CD4-positive, CD25-positive, alpha-beta regulatory T cell (primary cell): ENCODE results near the gene A4GALT. TPM values are rescaled to one million over a fixed set of nuclear protein-coding genes. Genes with fewer than 3 reads are reported as not detected.

Experiments
- ATAC-seq, 2 donors: fragments of 150-1000 bp; cut with Tn5 transposase; one replicate each; pipeline ENCODE4 v1.10.0; 2021; ENCODE audit warnings: low read depth in 2 of 2, moderate number of reproducible peaks in 2 of 2, moderate library complexity in 1 of 2
- DNase-seq, 3 donors: peaks; one replicate each; pipeline versions ENCODE4 v3.0.0 to v3.0.0-alpha.2; 2012 to 2022; ENCODE audit warnings: mixed read lengths in 1 of 3
- H3K27ac ChIP-seq: one replicate; pipeline ENCODE4 v1.7.0; 2013; ENCODE audit warnings: mild to moderate bottlenecking, low read length; ENCODE audit not compliant: insufficient read depth, poor library complexity, severe bottlenecking
- H3K27me3 ChIP-seq: one replicate; pipeline ENCODE4 v1.7.0; 2013; ENCODE audit warnings: low read length; ENCODE audit not compliant: control insufficient read depth, insufficient read depth
- H3K36me3 ChIP-seq: one replicate; pipeline ENCODE4 v1.7.0; 2013; ENCODE audit warnings: mild to moderate bottlenecking, low read length, moderate library complexity; ENCODE audit not compliant: control insufficient read depth, insufficient read depth
- H3K4me1 ChIP-seq: 2 replicates; pipeline ENCODE4 v1.7.0; 2013; ENCODE audit warnings: mild to moderate bottlenecking, low read length; ENCODE audit not compliant: insufficient read depth, control insufficient read depth, poor library complexity, severe bottlenecking
- H3K4me3 ChIP-seq: one replicate; pipeline ENCODE4 v1.7.0; 2013; ENCODE audit warnings: low read depth, mild to moderate bottlenecking, low read length, moderate library complexity
- H3K9me3 ChIP-seq, 2 experiments: 1 replicate in 1 of 2; 2 replicates in 1 of 2; pipeline ENCODE4 v1.7.0; 2013; ENCODE audit warnings: low read length in 2 of 2, mild to moderate bottlenecking in 1 of 2, moderate library complexity in 1 of 2; ENCODE audit not compliant: control insufficient read depth in 2 of 2
- H3K27ac Mint-ChIP-seq, 3 donors: one replicate each; pipeline ENCODE4 v1.8.0; 2020 to 2022; ENCODE audit warnings: mild to moderate bottlenecking in 3 of 3, mixed read lengths in 3 of 3, moderate library complexity in 2 of 3
- H3K27me3 Mint-ChIP-seq: one replicate; pipeline ENCODE4 v1.8.0; 2022; ENCODE audit warnings: mild to moderate bottlenecking, mixed read lengths
- H3K36me3 Mint-ChIP-seq: one replicate; pipeline ENCODE4 v1.8.0; 2020; ENCODE audit warnings: mixed read lengths
- H3K4me1 Mint-ChIP-seq, 4 donors: one replicate each; pipeline ENCODE4 v1.8.0; 2020 to 2022; ENCODE audit warnings: mixed read lengths in 4 of 4, mild to moderate bottlenecking in 1 of 4
- H3K4me3 Mint-ChIP-seq, 4 donors: one replicate each; pipeline ENCODE4 v1.8.0; 2020 to 2022; ENCODE audit warnings: mild to moderate bottlenecking in 4 of 4, mixed read lengths in 4 of 4, moderate library complexity in 3 of 4
- H3K9me3 Mint-ChIP-seq, 7 donors: one replicate each; pipeline ENCODE4 v1.8.0; 2020 to 2022; ENCODE audit warnings: mixed read lengths in 7 of 7, mild to moderate bottlenecking in 3 of 7, moderate library complexity in 2 of 7
- polyA plus RNA-seq, 4 donors: library from polyadenylated mRNA; unstranded; fragments of 300-500 nt; fragmentation: Illumina TruSeq; gene quantifications; one replicate each; pipeline ENCODE4 v1.2.3, GENCODE V29; 2021
- total RNA-seq: library from RNA; stranded (reverse); gene quantifications from one replicate; pipeline ENCODE4 v1.2.3, GENCODE V29; 2022

A4GALT gene
- total and polyA plus RNA-seq, 5 donors from 2014 or later = not detected

- Histone ChIP-seq H3K4me1 (peaks cover 23% of the 10 kb centered on the region), H3K27ac (no peak overlapping the region), H3K4me3 (peak overlapping the region; percentile 77), H3K27me3 (no peaks in the 10 kb centered on the region), H3K36me3 (no peaks in the 10 kb centered on the region), H3K9me3 (no peaks in the 10 kb centered on the region)
- H3K36me3 Mint-ChIP-seq = no peaks in the 10 kb centered on the region
- H3K4me3 Mint-ChIP-seq = peak overlapping the region; percentile 95 to 99 (median 99)
- DNase-seq = no peak
- ATAC-seq = no peak
- H3K4me1 Mint-ChIP-seq = peaks cover 0 to 46% (median 12%) of the 10 kb centered on the region in 4 donors
- H3K27me3 Mint-ChIP-seq = peaks cover 4% of the 10 kb centered on the region
- peak overlapping the region in 2 of 3 donors; percentile 84 to 99 for H3K27ac Mint-ChIP-seq
- no peaks in the 10 kb centered on the region for H3K9me3 Mint-ChIP-seq
Observed at GRCh38 chr22:42648017-42648367, 72.7 kb downstream of the A4GALT start.

GRCh38 chr22:42646569-42647525 lies 73.8 kb downstream of the A4GALT start:
- peaks cover 0 to 51% (median 12%) of the 10 kb centered on the region in 4 donors for H3K4me1 Mint-ChIP-seq
- H3K9me3 ChIP-seq = no peaks in the 10 kb centered on the region
- no peak overlapping the region for H3K27ac ChIP-seq
- no peak overlapping the region for H3K4me3 ChIP-seq
- DNase-seq (no peak), ATAC-seq (no peak)
- peak overlapping the region in 1 of 3 donors; percentile 84 for H3K27ac Mint-ChIP-seq
- H3K27me3 Mint-ChIP-seq = peaks cover 4% of the 10 kb centered on the region
- H3K36me3 ChIP-seq = no peaks in the 10 kb centered on the region
- H3K27me3 ChIP-seq = no peaks in the 10 kb centered on the region
- no peaks in the 10 kb centered on the region for H3K9me3 Mint-ChIP-seq
- H3K4me1 ChIP-seq = peaks cover 23% of the 10 kb centered on the region
- H3K36me3 Mint-ChIP-seq = no peaks in the 10 kb centered on the region
- H3K4me3 Mint-ChIP-seq = peak overlapping the region; percentile 88 to 99 (median 99)

- H3K4me3 Mint-ChIP-seq = peak overlapping the region in 2 of 4 donors; percentile 16 to 46
Observed at GRCh38 chr22:42645938-42646568, 74.6 kb downstream of the A4GALT start.

GRCh38 chr22:42645341-42645937 lies 75.2 kb downstream of the A4GALT start:
- DNase-seq = no peak
- Histone ChIP-seq H3K9me3 (no peaks in the 10 kb centered on the region), H3K27ac (no peak overlapping the region), H3K4me3 (no peak overlapping the region), H3K27me3 (no peaks in the 10 kb centered on the region), H3K4me1 (peaks cover 23% of the 10 kb centered on the region), H3K36me3 (no peaks in the 10 kb centered on the region)
- Mint-ChIP-seq H3K4me1 (peaks cover 0 to 55% (median 12%) of the 10 kb centered on the region in 4 donors), H3K27ac (peak overlapping the region in 1 of 3 donors; percentile 44), H3K4me3 (peak overlapping the region in 2 of 4 donors; percentile 46 to 66), H3K27me3 (peaks cover 4% of the 10 kb centered on the region), H3K36me3 (no peaks in the 10 kb centered on the region), H3K9me3 (no peaks in the 10 kb centered on the region)
- ATAC-seq = no peak

More at GRCh38 chr22:42645938-42646568, 74.6 kb downstream of the A4GALT start:
- H3K9me3 ChIP-seq = no peaks in the 10 kb centered on the region
- H3K4me1 ChIP-seq = peaks cover 23% of the 10 kb centered on the region
- no peak overlapping the region for H3K27ac ChIP-seq
- H3K4me3 ChIP-seq = no peak overlapping the region
- H3K36me3 ChIP-seq = no peaks in the 10 kb centered on the region
- Mint-ChIP-seq H3K9me3 (no peaks in the 10 kb centered on the region), H3K27ac (no peak overlapping the region), H3K27me3 (peaks cover 4% of the 10 kb centered on the region), H3K36me3 (no peaks in the 10 kb centered on the region), H3K4me1 (peaks cover 0 to 55% (median 12%) of the 10 kb centered on the region in 4 donors)
- H3K27me3 ChIP-seq = no peaks in the 10 kb centered on the region
- DNase-seq (no peak), ATAC-seq (no peak)

DNA sequence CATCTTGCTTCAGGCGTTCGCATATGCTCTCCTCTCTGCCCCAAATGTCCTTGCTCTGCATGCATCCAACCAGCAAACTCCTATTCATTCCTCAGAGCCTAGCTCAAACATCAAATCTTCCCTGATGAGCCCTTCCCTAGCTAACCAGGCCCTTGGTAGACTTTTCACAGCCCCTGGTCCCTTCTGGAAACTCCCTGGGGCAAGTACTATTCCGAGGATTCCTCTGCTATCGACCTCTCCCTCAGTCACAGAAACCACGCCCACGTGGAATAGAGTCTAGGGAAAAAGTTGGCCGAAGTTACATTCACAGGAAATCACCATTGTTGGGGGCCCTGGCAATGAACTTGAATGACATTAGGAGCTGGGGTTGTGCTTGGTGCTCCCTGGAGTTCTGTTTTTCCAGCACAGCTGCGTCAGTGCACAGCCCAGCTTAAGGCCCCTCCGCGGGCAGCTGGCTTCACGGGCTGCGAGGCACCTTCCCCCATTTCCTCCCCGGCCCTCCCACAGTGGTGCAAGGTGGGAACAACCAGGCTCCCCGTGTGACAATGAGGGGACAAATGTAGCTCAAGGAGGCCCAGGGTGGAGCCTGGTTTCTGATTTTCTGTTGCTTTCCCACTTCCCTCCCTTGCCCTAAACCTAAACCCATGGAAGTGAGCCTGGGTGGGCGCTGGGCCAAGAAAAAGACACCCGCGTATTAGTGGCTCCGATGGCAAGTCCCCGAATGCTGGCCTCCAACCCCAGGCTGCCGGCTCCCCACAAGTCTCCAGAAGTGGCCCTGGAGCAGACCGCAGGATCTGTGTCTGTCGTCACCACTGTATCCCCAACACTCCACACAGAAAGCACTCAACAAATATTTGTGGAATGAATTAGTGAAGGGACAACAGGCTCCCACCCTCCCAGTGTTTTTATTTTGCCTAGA lies 76.0 kb downstream of the A4GALT start:
- Mint-ChIP-seq H3K9me3 (no peaks in the 10 kb centered on the region), H3K4me3 (peak overlapping the region in 3 of 4 donors; percentile 40 to 75 (median 66)), H3K36me3 (no peaks in the 10 kb centered on the region), H3K4me1 (peaks cover 0 to 54% (median 13%) of the 10 kb centered on the region in 4 donors), H3K27ac (peak overlapping the region in 1 of 3 donors; percentile 44), H3K27me3 (peaks cover 3% of the 10 kb centered on the region)
- Histone ChIP-seq H3K27me3 (no peaks in the 10 kb centered on the region), H3K36me3 (no peaks in the 10 kb centered on the region), H3K4me1 (peaks cover 22% of the 10 kb centered on the region), H3K4me3 (no peak overlapping the region), H3K27ac (no peak overlapping the region), H3K9me3 (no peaks in the 10 kb centered on the region)
- no peak for ATAC-seq
- DNase-seq = no peak

DNA sequence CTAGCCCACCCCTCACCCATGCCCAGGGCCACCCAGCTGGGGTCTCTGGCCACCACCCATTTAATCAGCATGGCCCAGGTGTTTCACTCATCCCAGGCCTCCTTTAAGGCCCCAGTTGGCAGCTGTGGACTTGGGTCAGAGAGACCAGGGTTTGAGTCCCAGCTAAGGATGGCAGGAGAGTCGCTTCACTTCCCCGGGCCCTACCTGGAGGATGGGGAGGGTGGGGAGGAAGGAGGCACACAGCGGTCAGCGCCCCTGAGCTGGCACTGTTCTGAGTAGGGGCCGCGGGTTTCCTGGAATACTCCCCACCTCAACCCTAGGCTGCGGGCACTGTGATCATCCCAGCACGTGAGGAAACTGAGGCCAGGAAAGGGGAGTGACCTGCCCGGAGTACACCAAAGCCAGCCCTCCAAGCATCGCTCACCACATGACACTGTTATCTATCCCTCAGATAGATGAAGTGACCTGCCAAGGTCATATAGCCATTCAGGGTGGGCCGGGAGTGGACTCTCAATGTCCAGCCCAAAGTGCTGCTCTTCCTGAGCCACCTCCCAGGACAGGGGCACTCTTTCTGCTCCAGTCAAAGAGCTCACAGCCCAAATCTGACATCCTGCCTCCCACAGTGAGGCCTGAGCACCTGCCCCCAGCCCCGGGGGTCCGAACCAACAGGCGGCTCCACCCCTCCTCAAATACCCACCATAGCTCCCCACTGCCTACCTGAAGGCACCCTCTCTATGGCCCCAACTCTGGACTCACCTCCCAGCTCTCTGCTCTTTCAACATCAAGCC lies 76.8 kb downstream of the A4GALT start:
- Mint-ChIP-seq H3K9me3 (no peaks in the 10 kb centered on the region), H3K36me3 (no peaks in the 10 kb centered on the region), H3K27ac (no peak overlapping the region), H3K27me3 (no peaks in the 10 kb centered on the region), H3K4me3 (peak overlapping the region in 1 of 4 donors; percentile 75), H3K4me1 (peaks cover 0 to 50% (median 12%) of the 10 kb centered on the region in 4 donors)
- Histone ChIP-seq H3K9me3 (no peaks in the 10 kb centered on the region), H3K27ac (no peak overlapping the region), H3K27me3 (no peaks in the 10 kb centered on the region), H3K4me3 (no peak overlapping the region), H3K36me3 (no peaks in the 10 kb centered on the region), H3K4me1 (peaks cover 19% of the 10 kb centered on the region)
- ATAC-seq (no peak), DNase-seq (no peak)
